Testis (tissue), 3 donors: ENCODE measurements around the gene IL1RAPL1. TPM values are rescaled to one million over a fixed set of nuclear protein-coding genes. Genes with fewer than 3 reads are reported as not detected.

Experiments used
- DNase-seq: peaks from one replicate; pipeline ENCODE4 v3.0.0-alpha.2; 2019
- H3K27ac ChIP-seq, 2 donors: fragments of 200-600 bp; sonication (generic); one replicate each; pipeline ENCODE4 v1.5.1; 2019
- H3K27me3 ChIP-seq: fragments of 200-600 bp; sonication (generic); one replicate; pipeline ENCODE4 v1.5.1; 2019
- H3K36me3 ChIP-seq: fragments of 200-600 bp; sonication (generic); one replicate; pipeline ENCODE4 v1.5.1; 2017; ENCODE audit warnings: low read depth; ENCODE audit errors: missing control alignments
- H3K4me1 ChIP-seq: fragments of 200-600 bp; sonication (generic); one replicate; pipeline ENCODE4 v1.5.1; 2019
- H3K4me3 ChIP-seq, 2 donors: fragments of 200-600 bp; sonication (generic); one replicate each; pipeline ENCODE4 v1.5.1; 2017 to 2019
- H3K9me3 ChIP-seq: fragments of 200-600 bp; sonication (generic); one replicate; pipeline ENCODE4 v1.5.1; 2017
- CTCF ChIP-seq, 3 experiments: fragments of 450-650 bp in 2 of 3; fragments of 200-600 bp in 1 of 3; sonication (generic) in 1 of 3; IDR thresholded peaks; one replicate each; pipeline ENCODE4 v1.5.1; 2016 to 2019; ENCODE audit warnings: antibody characterized with exemption in 3 of 3, mild to moderate bottlenecking in 2 of 3, moderate library complexity in 1 of 3
- POLR2A ChIP-seq: fragments of 450-650 bp; IDR thresholded peaks from one replicate; pipeline ENCODE4 v1.6.1; 2017; ENCODE audit warnings: antibody characterized with exemption, mild to moderate bottlenecking, moderate library complexity
- WGBS, 2 donors: methylation state at CpG; one replicate each; pipeline ENCODE4 v1.1.5; 2018; 5-methylcytosine and 5-hydroxymethylcytosine counted together
- intact Hi-C: fragments of 100-400 bp; cut with DNase I; formaldehyde crosslinking; loops from one replicate; pipeline ENCODE4 v1.15.1; 2023; ENCODE audit warnings: low total_unique reads
- polyA plus RNA-seq: library from polyadenylated mRNA; stranded (reverse); fragments of 350-450 nt; fragmentation: Illumina TruSeq; extraction: RNeasy Lipid Tissue Mini Kit (QIAGEN cat#74804); gene quantifications from one replicate; pipeline ENCODE4 v1.2.3, GENCODE V29; 2014; ENCODE audit warnings: low read depth, low replicate concordance; ENCODE audit not compliant: insufficient read depth
- total RNA-seq, 2 donors: library from RNA; depleted of rRNA; stranded (reverse); fragments of >200 nt; gene quantifications; one replicate each; pipeline ENCODE4 v1.2.3, GENCODE V29; 2016

Gene IL1RAPL1
- total and polyA plus RNA-seq, 3 donors from 2014 or later = 0.13 to 0.94 (median 0.93) TPM

- H3K27me3 ChIP-seq = no peaks in the 10 kb centered on the region
- H3K9me3 ChIP-seq = no peaks in the 10 kb centered on the region
- no peaks in the 10 kb centered on the region for H3K4me1 ChIP-seq
- 69 to 78% methylated on average over 1 of the region's 1 CpG for WGBS, 2 donors
- no peak for DNase-seq
- no peak overlapping the region for H3K4me3 ChIP-seq
- no peak overlapping the region for H3K27ac ChIP-seq
- H3K36me3 ChIP-seq = no peaks in the 10 kb centered on the region
- intact Hi-C loops = no loop called here
- no peak for TF ChIP-seq CTCF (IDR thresholded peaks at IDR 0.05)
- no peak for TF ChIP-seq POLR2A
Measured at GRCh38 chrX:29040160-29040559, 452.9 kb downstream of the IL1RAPL1 start.

GRCh38 chrX:29042341-29042740 is 455.1 kb downstream of the IL1RAPL1 start:
- 84 to 94% methylated on average over 2 of the region's 2 CpGs for WGBS, 2 donors
- Histone ChIP-seq H3K4me1 (no peaks in the 10 kb centered on the region), H3K9me3 (no peaks in the 10 kb centered on the region), H3K27ac (no peak overlapping the region), H3K27me3 (no peaks in the 10 kb centered on the region), H3K4me3 (no peak overlapping the region), H3K36me3 (no peaks in the 10 kb centered on the region)
- intact Hi-C loops = no loop called here
- DNase-seq = no peak
- TF ChIP-seq CTCF (IDR thresholded peaks at IDR 0.05) = no peak
- TF ChIP-seq POLR2A = no peak

- Histone ChIP-seq H3K4me3 (no peak overlapping the region), H3K27ac (no peak overlapping the region), H3K27me3 (no peaks in the 10 kb centered on the region), H3K9me3 (no peaks in the 10 kb centered on the region), H3K36me3 (no peaks in the 10 kb centered on the region), H3K4me1 (no peaks in the 10 kb centered on the region)
- no peak for TF ChIP-seq POLR2A
- no peak for TF ChIP-seq CTCF (IDR thresholded peaks at IDR 0.05)
- WGBS, 2 donors = 91 to 100% methylated on average over 2 to 3 of the region's 3 CpGs
- DNase-seq = no peak
- intact Hi-C loops = no loop called here
Measured at GRCh38 chrX:29043746-29044145, 456.5 kb downstream of the IL1RAPL1 start.

GRCh38 chrX:29044423-29045184 is 457.4 kb downstream of the IL1RAPL1 start:
- H3K4me3 ChIP-seq = no peak overlapping the region
- no peaks in the 10 kb centered on the region for H3K27me3 ChIP-seq
- TF ChIP-seq POLR2A (no peak), CTCF (IDR thresholded peaks at IDR 0.05) (no peak)
- intact Hi-C loops = no loop called here
- H3K9me3 ChIP-seq = no peaks in the 10 kb centered on the region
- no peak overlapping the region for H3K27ac ChIP-seq
- no peaks in the 10 kb centered on the region for H3K36me3 ChIP-seq
- WGBS, 2 donors = 74 to 75% methylated on average over 7 of the region's 7 CpGs
- H3K4me1 ChIP-seq = no peaks in the 10 kb centered on the region
- DNase-seq = no peak

GRCh38 chrX:29065477-29065876 is 478.2 kb downstream of the IL1RAPL1 start:
- Histone ChIP-seq H3K27ac (no peak overlapping the region), H3K4me1 (no peaks in the 10 kb centered on the region), H3K9me3 (no peaks in the 10 kb centered on the region), H3K27me3 (no peaks in the 10 kb centered on the region), H3K4me3 (no peak overlapping the region), H3K36me3 (no peaks in the 10 kb centered on the region)
- WGBS, 2 donors = 92 to 94% methylated on average over 2 of the region's 2 CpGs
- intact Hi-C loops = no loop called here
- TF ChIP-seq POLR2A (no peak), CTCF (IDR thresholded peaks at IDR 0.05) (no peak)
- DNase-seq = no peak
